ENCODE data around the gene AK3. TPM values are rescaled to one million over a fixed set of nuclear protein-coding genes. Genes with fewer than 3 reads are reported as not detected.

AK3 gene
- total RNA-seq, 1 experiment from 2014 or later = 15.9 TPM

GRCh38 chr9:4686584-4686983 is 54.4 kb downstream of the AK3 start:
- ATAC-seq = no peak
- H3K27me3 ChIP-seq (ENCODE audit: control insufficient read depth, insufficient read depth, low read length) = no peaks in the 10 kb centered on the region
- intact Hi-C loops (cut with micrococcal nuclease; ENCODE audit: unreplicated experiment) = no loop called here
- H3K9me3 ChIP-seq (ENCODE audit: control insufficient read depth, insufficient read depth, low read depth, low read length) = no peaks in the 10 kb centered on the region
- DNase-seq (ENCODE audit: low read depth, low spot score) = no peak
- H3K27ac ChIP-seq (ENCODE audit: low read length) = no peak overlapping the region
- H3K4me1 ChIP-seq (ENCODE audit: control insufficient read depth, insufficient read depth, low read length) = no peaks in the 10 kb centered on the region
- no peaks in the 10 kb centered on the region for H3K36me3 ChIP-seq (ENCODE audit: control insufficient read depth, insufficient read depth, low read length)
- in situ Hi-C loops (cut with HindIII; ENCODE audit: low pct_unique_long_range_greater_than_20kb, low sequenced_read_pairs) = no loop called here
- H3K4me3 ChIP-seq (ENCODE audit: low read depth in 2 of 2, low read length in 2 of 2) = no peak overlapping the region
- BruUV-seq (replicated peaks) = no TSS peak
- POLR2A ChIA-PET = no interaction called here
- CTCF ChIA-PET = no interaction called here
- TF ChIP-seq REST (IDR thresholded peaks at IDR 0.05; ENCODE audit: insufficient read depth in 1 of 2, low read depth in 2 of 2, low read length in 1 of 2) = no peak
- TF ChIP-seq SIN3A (IDR thresholded peaks at IDR 0.05; ENCODE audit: borderline replicate concordance, insufficient read depth, low read depth, low read length) = no peak
- no peak for TF ChIP-seq POLR2AphosphoS5 (IDR thresholded peaks at IDR 0.05; ENCODE audit: low read depth, low read length)
- no peak for TF ChIP-seq CTCF (IDR thresholded peaks at IDR 0.05)
- no peak for TF ChIP-seq TCF7L2 (IDR thresholded peaks at IDR 0.05; ENCODE audit: low read depth, low read length)

- Histone ChIP-seq H3K27ac (ENCODE audit: low read length) (no peak overlapping the region), H3K4me3 (ENCODE audit: low read depth in 2 of 2, low read length in 2 of 2) (no peak overlapping the region), H3K36me3 (ENCODE audit: control insufficient read depth, insufficient read depth, low read length) (no peaks in the 10 kb centered on the region), H3K27me3 (ENCODE audit: control insufficient read depth, insufficient read depth, low read length) (no peaks in the 10 kb centered on the region), H3K4me1 (ENCODE audit: control insufficient read depth, insufficient read depth, low read length) (no peaks in the 10 kb centered on the region), H3K9me3 (ENCODE audit: control insufficient read depth, insufficient read depth, low read depth, low read length) (no peaks in the 10 kb centered on the region)
- BruUV-seq (replicated peaks) = no TSS peak
- DNase-seq (ENCODE audit: low read depth, low spot score) (no peak), ATAC-seq (no peak)
- in situ Hi-C loops (cut with HindIII; ENCODE audit: low pct_unique_long_range_greater_than_20kb, low sequenced_read_pairs) = no loop called here
- intact Hi-C loops (cut with micrococcal nuclease; ENCODE audit: unreplicated experiment) = no loop called here
- POLR2A ChIA-PET = no interaction called here
- CTCF ChIA-PET = no interaction called here
- TF ChIP-seq POLR2AphosphoS5 (IDR thresholded peaks at IDR 0.05; ENCODE audit: low read depth, low read length) (no peak), TCF7L2 (IDR thresholded peaks at IDR 0.05; ENCODE audit: low read depth, low read length) (no peak), CTCF (IDR thresholded peaks at IDR 0.05) (no peak), SIN3A (IDR thresholded peaks at IDR 0.05; ENCODE audit: borderline replicate concordance, insufficient read depth, low read depth, low read length) (no peak), REST (IDR thresholded peaks at IDR 0.05; ENCODE audit: insufficient read depth in 1 of 2, low read depth in 2 of 2, low read length in 1 of 2) (no peak)
These were observed 54.9 kb downstream of the AK3 start for GRCh38 chr9:4686112-4686511.

Measured in Panc1 (cell line).